Panc1 (cell line): ENCODE measurements around the gene MAP3K6. TPM values are rescaled to one million over a fixed set of nuclear protein-coding genes. Genes with fewer than 3 reads are reported as not detected.

Source experiments
- ATAC-seq: fragments of 200-7000 bp; cut with Tn5 transposase; 2 replicates; pipeline ENCODE4 v1.9.1; 2020; ENCODE audit warnings: mild to moderate bottlenecking, moderate library complexity
- BruUV-seq: library from RNA; stranded (reverse); fragments of 400-500 nt; replicated peaks from 2 replicates; lab custom pipeline; 2021; lab: Mats Ljungman, UMichigan
- CTCF ChIA-PET: fragments of 300-600 bp; sonication (Branson Sonifier 250); formaldehyde crosslinking; loops from one replicate; lab custom pipeline; 2022; ENCODE audit warnings: antibody characterized with exemption; lab: Charles Lee
- POLR2A ChIA-PET: fragments of 300-600 bp; sonication (Branson Sonifier 250); formaldehyde crosslinking; loops from one replicate; lab custom pipeline; 2022; ENCODE audit warnings: antibody characterized with exemption; lab: Charles Lee
- DNase-seq: peaks from one replicate; pipeline ENCODE4 v3.0.0-alpha.2; 2010; ENCODE audit warnings: low read depth, low spot score
- H3K27ac ChIP-seq: 2 replicates; pipeline ENCODE4 v1.5.1; 2011; ENCODE audit warnings: mild to moderate bottlenecking, low read length, inconsistent platforms
- H3K27me3 ChIP-seq: fragments of 200-500 bp; sonication (Bioruptor generic); 2 replicates; pipeline ENCODE4 v1.6.0; 2014; ENCODE audit warnings: low read length, inconsistent platforms; ENCODE audit not compliant: control insufficient read depth, insufficient read depth
- H3K36me3 ChIP-seq: fragments of 200-500 bp; sonication (Bioruptor generic); 2 replicates; pipeline ENCODE4 v1.5.1; 2014; ENCODE audit warnings: inconsistent platforms, mild to moderate bottlenecking, low read length, moderate library complexity; ENCODE audit not compliant: control insufficient read depth, insufficient read depth
- H3K4me1 ChIP-seq: 2 replicates; pipeline ENCODE4 v1.5.1; 2011; ENCODE audit warnings: inconsistent platforms, mild to moderate bottlenecking, low read length, moderate library complexity; ENCODE audit not compliant: control insufficient read depth, insufficient read depth
- H3K4me3 ChIP-seq, 2 experiments: 2 replicates each; pipeline ENCODE4 v1.5.1; 2011 to 2012; ENCODE audit warnings: low read depth in 2 of 2, low read length in 2 of 2, mild to moderate bottlenecking in 2 of 2, inconsistent platforms in 1 of 2, moderate library complexity in 1 of 2
- H3K9me3 ChIP-seq: fragments of 200-500 bp; sonication (Bioruptor generic); 2 replicates; pipeline ENCODE4 v1.5.1; 2014; ENCODE audit warnings: low read depth, mild to moderate bottlenecking, inconsistent platforms, low read length, moderate library complexity; ENCODE audit not compliant: control insufficient read depth, insufficient read depth
- POLR2AphosphoS5 ChIP-seq: IDR thresholded peaks from 2 replicates; pipeline ENCODE4 v1.6.1; 2012; ENCODE audit warnings: mild to moderate bottlenecking, low read depth, low read length, moderate library complexity
- SIN3A ChIP-seq: IDR thresholded peaks from 2 replicates; pipeline ENCODE4 v1.6.1; 2012; ENCODE audit warnings: low read depth, mild to moderate bottlenecking, low read length, moderate library complexity, borderline replicate concordance; ENCODE audit not compliant: insufficient read depth
- TCF7L2 ChIP-seq: IDR thresholded peaks from 2 replicates; pipeline ENCODE4 v1.6.1; 2011; ENCODE audit warnings: mild to moderate bottlenecking, low read depth, low read length, inconsistent platforms
- in situ Hi-C: cut with HindIII; loops from 2 replicates; pipeline ENCODE4 v1.10.0; 2016; ENCODE audit warnings: low sequenced_read_pairs, low pct_unique_long_range_greater_than_20kb
- intact Hi-C: fragments of 100-400 bp; cut with micrococcal nuclease; formaldehyde crosslinking; loops from one replicate; pipeline ENCODE4 v1.10.0; 2022; ENCODE audit not compliant: unreplicated experiment
- total RNA-seq: library from RNA; stranded (reverse); gene quantifications from one replicate; pipeline ENCODE4 v1.2.1, GENCODE V29; 2021; ENCODE audit not compliant: unreplicated experiment
- TF ChIP-seq, protein P1 (sequence below): fragments of 450-650 bp; IDR thresholded peaks from 2 replicates; pipeline ENCODE4 v1.5.1; 2017; ENCODE audit warnings: mild to moderate bottlenecking
- TF ChIP-seq, protein P2 (sequence below), 2 experiments: IDR thresholded peaks; 2 replicates each; pipeline ENCODE4 v1.6.1; 2011 to 2012; ENCODE audit warnings: low read depth in 2 of 2, control low read depth in 1 of 2, low read length in 1 of 2, mild to moderate bottlenecking in 1 of 2, moderate library complexity in 1 of 2; ENCODE audit not compliant: insufficient read depth in 1 of 2

Gene MAP3K6
- total RNA-seq, 1 experiment from 2014 or later = 56.9 TPM

DNA sequence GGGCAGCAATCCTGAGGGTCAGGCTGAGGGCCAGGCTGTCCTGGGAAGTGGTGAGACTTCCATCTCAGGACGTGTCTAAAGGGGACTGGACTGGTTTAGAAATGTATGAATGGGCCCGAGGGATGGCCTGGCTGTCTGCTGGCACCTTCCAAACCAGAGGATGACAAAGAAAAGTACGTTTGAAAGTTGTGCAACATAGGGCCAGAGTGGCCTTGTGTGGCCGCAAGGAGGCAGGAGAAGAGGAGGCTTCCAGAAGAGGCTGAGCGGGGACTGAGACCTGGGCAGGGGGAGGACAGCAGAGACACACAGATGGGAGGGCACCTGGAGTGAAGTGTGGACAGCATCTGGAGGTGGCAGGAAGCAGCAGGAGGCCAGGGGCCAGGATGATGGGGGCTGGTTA, 27.5 kb downstream of the MAP3K6 start:
- DNase-seq (no peak), ATAC-seq (no peak)
- H3K4me1 ChIP-seq = peaks cover 19% of the 10 kb centered on the region
- intact Hi-C loops (no loop called here), in situ Hi-C loops (no loop called here)
- ChIA-PET CTCF (no interaction called here), POLR2A (no interaction called here)
- no peaks in the 10 kb centered on the region for H3K27me3 ChIP-seq
- no peaks in the 10 kb centered on the region for H3K9me3 ChIP-seq
- no TSS peak for BruUV-seq
- TF ChIP-seq SIN3A (no peak), POLR2AphosphoS5 (no peak), TCF7L2 (no peak)
- TF ChIP-seq, protein P1, sequence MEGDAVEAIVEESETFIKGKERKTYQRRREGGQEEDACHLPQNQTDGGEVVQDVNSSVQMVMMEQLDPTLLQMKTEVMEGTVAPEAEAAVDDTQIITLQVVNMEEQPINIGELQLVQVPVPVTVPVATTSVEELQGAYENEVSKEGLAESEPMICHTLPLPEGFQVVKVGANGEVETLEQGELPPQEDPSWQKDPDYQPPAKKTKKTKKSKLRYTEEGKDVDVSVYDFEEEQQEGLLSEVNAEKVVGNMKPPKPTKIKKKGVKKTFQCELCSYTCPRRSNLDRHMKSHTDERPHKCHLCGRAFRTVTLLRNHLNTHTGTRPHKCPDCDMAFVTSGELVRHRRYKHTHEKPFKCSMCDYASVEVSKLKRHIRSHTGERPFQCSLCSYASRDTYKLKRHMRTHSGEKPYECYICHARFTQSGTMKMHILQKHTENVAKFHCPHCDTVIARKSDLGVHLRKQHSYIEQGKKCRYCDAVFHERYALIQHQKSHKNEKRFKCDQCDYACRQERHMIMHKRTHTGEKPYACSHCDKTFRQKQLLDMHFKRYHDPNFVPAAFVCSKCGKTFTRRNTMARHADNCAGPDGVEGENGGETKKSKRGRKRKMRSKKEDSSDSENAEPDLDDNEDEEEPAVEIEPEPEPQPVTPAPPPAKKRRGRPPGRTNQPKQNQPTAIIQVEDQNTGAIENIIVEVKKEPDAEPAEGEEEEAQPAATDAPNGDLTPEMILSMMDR = no peak
- TF ChIP-seq, protein P2, sequence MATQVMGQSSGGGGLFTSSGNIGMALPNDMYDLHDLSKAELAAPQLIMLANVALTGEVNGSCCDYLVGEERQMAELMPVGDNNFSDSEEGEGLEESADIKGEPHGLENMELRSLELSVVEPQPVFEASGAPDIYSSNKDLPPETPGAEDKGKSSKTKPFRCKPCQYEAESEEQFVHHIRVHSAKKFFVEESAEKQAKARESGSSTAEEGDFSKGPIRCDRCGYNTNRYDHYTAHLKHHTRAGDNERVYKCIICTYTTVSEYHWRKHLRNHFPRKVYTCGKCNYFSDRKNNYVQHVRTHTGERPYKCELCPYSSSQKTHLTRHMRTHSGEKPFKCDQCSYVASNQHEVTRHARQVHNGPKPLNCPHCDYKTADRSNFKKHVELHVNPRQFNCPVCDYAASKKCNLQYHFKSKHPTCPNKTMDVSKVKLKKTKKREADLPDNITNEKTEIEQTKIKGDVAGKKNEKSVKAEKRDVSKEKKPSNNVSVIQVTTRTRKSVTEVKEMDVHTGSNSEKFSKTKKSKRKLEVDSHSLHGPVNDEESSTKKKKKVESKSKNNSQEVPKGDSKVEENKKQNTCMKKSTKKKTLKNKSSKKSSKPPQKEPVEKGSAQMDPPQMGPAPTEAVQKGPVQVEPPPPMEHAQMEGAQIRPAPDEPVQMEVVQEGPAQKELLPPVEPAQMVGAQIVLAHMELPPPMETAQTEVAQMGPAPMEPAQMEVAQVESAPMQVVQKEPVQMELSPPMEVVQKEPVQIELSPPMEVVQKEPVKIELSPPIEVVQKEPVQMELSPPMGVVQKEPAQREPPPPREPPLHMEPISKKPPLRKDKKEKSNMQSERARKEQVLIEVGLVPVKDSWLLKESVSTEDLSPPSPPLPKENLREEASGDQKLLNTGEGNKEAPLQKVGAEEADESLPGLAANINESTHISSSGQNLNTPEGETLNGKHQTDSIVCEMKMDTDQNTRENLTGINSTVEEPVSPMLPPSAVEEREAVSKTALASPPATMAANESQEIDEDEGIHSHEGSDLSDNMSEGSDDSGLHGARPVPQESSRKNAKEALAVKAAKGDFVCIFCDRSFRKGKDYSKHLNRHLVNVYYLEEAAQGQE (IDR thresholded peaks at IDR 0.05; ENCODE audit: insufficient read depth in 1 of 2, low read depth in 2 of 2, low read length in 1 of 2) = no peak
- no peak overlapping the region for H3K4me3 ChIP-seq
- H3K36me3 ChIP-seq = peaks cover 2% of the 10 kb centered on the region; the same call in 1 of the 2 replicates
- H3K27ac ChIP-seq = no peak overlapping the region

DNA sequence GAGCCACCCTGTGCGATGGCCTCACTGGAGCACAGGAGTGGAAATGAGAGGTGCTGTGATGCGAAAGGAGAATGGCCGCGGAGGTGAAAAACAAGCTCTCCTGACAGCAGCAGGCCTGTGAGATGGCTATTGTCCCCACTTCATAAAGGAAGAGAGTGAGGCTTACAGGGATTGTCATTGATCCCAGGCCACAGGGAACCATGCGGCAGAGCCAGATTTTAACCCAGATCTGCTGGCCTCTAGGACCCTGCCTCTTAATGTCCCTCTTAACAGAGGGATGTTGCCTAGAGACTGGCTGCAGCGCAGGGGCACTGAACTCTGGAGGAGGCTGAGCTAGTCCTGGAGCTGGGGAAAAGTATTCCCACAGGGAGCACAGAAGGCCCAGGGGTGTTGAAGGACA, 28.0 kb downstream of the MAP3K6 start:
- DNase-seq (no peak), ATAC-seq (no peak)
- in situ Hi-C loops = no loop called here
- Histone ChIP-seq H3K4me3 (no peak overlapping the region), H3K27me3 (no peaks in the 10 kb centered on the region), H3K27ac (no peak overlapping the region), H3K4me1 (peaks cover 19% of the 10 kb centered on the region), H3K9me3 (no peaks in the 10 kb centered on the region), H3K36me3 (peaks cover 2% of the 10 kb centered on the region; the same call in 1 of the 2 replicates)
- BruUV-seq = no TSS peak
- no peak for TF ChIP-seq TCF7L2
- TF ChIP-seq, protein P1 = no peak
- no peak for TF ChIP-seq SIN3A
- no peak for TF ChIP-seq POLR2AphosphoS5
- TF ChIP-seq, protein P2 (IDR thresholded peaks at IDR 0.05; ENCODE audit: insufficient read depth in 1 of 2, low read depth in 2 of 2, low read length in 1 of 2) = no peak
- intact Hi-C loops = no loop called here
- POLR2A ChIA-PET = no interaction called here
- CTCF ChIA-PET = interaction anchor here (0.7 kb wide), 1 partner anchor 294 kb away, joined by 5 read pairs; no protein-coding TSS in a partner anchor
